ENCODE measurements around the gene PHACTR2. TPM values are rescaled to one million over a fixed set of nuclear protein-coding genes. Genes with fewer than 3 reads are reported as not detected.
"Not testable (repeated sequence)": the region's sequence is repeated elsewhere in the genome, so short reads cannot be mapped to it uniquely, and the experiment has no call there.

Gene PHACTR2
- 10 to 100 TPM; 68.5 to 87.7 TPM for total RNA-seq

DNA sequence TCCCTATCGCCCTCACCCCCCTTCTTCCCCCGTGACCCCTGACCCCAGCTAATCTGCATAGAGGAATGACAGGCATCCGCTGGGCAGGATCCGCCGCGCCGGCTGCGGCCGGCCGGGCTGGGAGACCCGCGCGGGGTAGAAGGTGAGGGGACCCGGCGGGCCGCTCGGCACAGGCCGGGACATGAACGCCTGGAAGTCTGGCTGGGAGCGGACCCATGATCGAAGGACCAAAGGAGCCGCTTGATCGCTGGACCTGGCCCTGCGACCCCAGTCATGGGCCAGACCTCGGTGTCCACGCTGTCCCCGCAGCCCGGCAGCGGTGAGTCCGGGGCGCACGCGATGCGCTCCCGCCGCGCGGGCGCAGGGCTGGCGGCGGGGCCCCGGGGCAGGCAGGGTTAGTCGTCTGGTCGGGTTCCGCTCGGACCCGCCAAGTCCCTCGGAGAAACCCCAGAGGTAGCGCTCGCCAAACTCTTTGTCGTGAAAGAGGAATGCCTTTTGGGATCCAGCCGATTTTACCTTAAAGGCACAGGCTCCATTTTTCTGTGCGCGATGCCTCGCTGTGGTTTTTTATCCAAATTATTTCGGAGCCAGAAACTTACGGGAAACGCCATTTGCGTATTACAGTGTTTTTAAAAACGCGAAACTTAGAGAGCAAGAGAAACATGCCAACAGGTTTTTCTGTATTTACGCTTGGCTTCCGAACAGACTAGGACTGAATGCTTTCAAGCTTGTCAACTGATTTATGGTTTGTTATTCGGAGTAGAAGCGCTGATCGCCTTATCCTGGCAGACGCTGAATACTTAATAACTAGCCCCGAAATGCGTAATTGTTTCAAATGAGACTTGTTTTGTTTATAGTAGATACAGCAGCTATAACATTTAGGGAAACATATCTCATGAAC is at the start of gene PHACTR2:
PHACTR2 (plus strand) TSS at position 75 of the 901 bp plus-strand sequence; CDS start at position 274, 199 bp downstream.
- peak within 1 kb of the TSS; percentile 81 for H3K4me3 ChIP-seq
- ATAC-seq (ENCODE audit: insufficient number of reproducible peaks, low FRiP score, low read depth): peak; percentile 80
- peaks cover 5% of the 10 kb centered on the region for H3K9me3 ChIP-seq
- no peaks in the 10 kb centered on the region for H3K36me3 ChIP-seq
- H3K4me1 ChIP-seq (ENCODE audit: control insufficient read depth in 1 of 2, low read depth in 2 of 2): peaks cover 28 to 56% of the 10 kb centered on the region in 2 donors
- H3K27ac ChIP-seq: peak within 1 kb of the TSS; percentile 96 to 98
- H3K27me3 ChIP-seq (replicated peaks; ENCODE audit: insufficient read depth): no peaks in the 10 kb centered on the region
- TF ChIP-seq, protein P1, sequence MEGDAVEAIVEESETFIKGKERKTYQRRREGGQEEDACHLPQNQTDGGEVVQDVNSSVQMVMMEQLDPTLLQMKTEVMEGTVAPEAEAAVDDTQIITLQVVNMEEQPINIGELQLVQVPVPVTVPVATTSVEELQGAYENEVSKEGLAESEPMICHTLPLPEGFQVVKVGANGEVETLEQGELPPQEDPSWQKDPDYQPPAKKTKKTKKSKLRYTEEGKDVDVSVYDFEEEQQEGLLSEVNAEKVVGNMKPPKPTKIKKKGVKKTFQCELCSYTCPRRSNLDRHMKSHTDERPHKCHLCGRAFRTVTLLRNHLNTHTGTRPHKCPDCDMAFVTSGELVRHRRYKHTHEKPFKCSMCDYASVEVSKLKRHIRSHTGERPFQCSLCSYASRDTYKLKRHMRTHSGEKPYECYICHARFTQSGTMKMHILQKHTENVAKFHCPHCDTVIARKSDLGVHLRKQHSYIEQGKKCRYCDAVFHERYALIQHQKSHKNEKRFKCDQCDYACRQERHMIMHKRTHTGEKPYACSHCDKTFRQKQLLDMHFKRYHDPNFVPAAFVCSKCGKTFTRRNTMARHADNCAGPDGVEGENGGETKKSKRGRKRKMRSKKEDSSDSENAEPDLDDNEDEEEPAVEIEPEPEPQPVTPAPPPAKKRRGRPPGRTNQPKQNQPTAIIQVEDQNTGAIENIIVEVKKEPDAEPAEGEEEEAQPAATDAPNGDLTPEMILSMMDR (IDR thresholded peaks at IDR 0.05): no peak
- peak; percentile 64 for DNase-seq (ENCODE audit: low spot score)

DNA sequence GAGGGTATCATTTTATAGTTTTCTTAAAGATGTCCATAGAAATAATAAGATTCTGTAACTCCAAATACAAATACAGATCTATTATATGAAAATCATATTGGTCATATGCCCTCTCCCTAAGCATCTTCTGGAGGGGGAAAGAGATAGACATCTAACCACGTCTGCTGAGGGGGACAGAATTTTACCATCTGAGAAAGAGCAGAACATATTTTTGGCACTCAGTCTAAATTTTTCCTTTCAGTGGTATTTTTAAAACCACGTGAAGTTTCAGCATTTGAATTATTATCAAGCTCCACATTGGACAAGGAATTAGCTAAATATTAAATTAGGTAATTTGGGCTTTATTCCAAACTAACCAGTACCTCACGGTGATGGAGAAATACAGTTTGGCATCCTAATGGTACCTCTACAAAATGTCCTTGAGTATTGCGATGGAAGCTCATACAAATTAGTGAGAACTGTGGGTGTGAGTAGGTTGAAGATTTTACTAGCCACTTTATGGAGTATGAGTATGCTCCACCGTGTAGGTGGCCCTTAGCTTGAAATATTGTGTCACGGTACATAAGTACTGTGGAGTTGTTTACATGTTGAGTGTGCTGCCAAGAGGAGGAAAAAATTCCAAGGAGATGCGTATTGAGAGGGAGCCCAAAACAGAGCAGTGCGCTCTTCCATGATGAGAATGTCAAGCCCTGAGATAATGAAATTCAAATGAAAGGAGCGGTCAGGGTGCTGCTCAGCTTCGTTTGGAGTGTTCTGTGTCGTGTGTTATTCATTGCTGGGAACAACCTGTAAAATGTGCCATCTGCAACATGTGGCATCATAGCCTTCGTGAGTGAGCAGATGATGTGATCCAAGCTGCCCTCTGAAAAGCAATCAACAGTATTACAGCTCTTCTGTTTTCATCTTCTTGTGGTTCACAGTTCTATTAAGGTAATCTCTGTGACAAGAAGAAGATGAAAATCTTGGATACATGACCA is 48.4 kb upstream of the PHACTR2 start:
- DNase-seq (ENCODE audit: low spot score) (no peak), ATAC-seq (ENCODE audit: insufficient number of reproducible peaks, low FRiP score, low read depth) (no peak)
- Histone ChIP-seq H3K4me1 (ENCODE audit: control insufficient read depth in 1 of 2, low read depth in 2 of 2) (peaks cover 0 to 19% of the 10 kb centered on the region in 2 donors), H3K36me3 (no peaks in the 10 kb centered on the region), H3K27ac (no peak overlapping the region), H3K4me3 (no peak overlapping the region), H3K9me3 (no peaks in the 10 kb centered on the region), H3K27me3 (replicated peaks; ENCODE audit: insufficient read depth) (no peaks in the 10 kb centered on the region)
- TF ChIP-seq, protein P1 (IDR thresholded peaks at IDR 0.05): no peak

DNA sequence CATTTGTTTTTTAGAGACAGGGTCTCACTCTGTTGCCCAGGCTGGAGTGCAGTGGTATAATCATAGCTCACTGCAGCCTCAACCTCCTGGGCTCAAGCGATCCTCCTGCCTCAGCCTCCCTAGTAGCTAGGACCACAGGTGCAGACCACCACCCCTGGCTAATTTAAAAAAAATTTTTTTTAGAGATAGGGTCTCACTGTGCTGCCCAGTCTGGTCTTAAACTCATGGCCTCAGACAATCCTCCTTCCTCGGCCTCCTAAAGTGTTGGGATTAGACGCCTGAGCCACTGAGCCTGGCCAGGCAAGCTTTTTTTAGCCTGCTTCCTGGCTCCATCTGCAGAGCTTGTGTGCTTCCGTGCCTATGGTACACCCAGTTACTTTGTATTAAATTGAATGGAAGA is 46.6 kb upstream of the PHACTR2 start:
- not testable (repeated sequence) for DNase-seq (ENCODE audit: low spot score); H3K27me3 ChIP-seq (replicated peaks; ENCODE audit: insufficient read depth); ATAC-seq (ENCODE audit: insufficient number of reproducible peaks, low FRiP score, low read depth); H3K36me3 ChIP-seq; H3K9me3 ChIP-seq; H3K27ac ChIP-seq; H3K4me3 ChIP-seq
- H3K4me1 ChIP-seq (ENCODE audit: control insufficient read depth in 1 of 2, low read depth in 2 of 2): peaks cover 0 to 17% of the 10 kb centered on the region in 2 donors

DNA sequence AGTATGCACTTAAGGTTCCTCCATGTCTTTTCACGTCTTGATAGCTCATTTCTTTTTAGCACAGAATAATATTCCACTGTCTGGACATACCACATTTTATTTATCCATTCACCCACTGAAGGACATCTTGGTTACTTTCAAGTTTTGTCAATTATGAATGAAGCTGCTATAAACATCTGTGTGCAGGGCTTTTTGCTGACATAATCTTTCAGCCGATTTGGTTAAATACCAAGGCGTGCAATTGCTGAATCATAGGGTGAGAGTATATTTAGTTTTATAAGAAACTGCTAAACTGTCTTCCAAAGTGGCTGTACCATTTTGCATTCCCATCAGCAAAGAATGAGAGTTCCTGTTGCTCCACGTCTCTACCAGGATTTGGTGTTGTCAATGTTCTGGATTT is 44.9 kb upstream of the PHACTR2 start:
- ATAC-seq (ENCODE audit: insufficient number of reproducible peaks, low FRiP score, low read depth): no peak
- Histone ChIP-seq H3K27me3 (replicated peaks; ENCODE audit: insufficient read depth) (no peaks in the 10 kb centered on the region), H3K4me1 (ENCODE audit: control insufficient read depth in 1 of 2, low read depth in 2 of 2) (peaks cover 0 to 17% of the 10 kb centered on the region in 2 donors), H3K27ac (no peak overlapping the region), H3K4me3 (no peak overlapping the region), H3K36me3 (no peaks in the 10 kb centered on the region), H3K9me3 (no peaks in the 10 kb centered on the region)
- no peak for DNase-seq (ENCODE audit: low spot score)
- TF ChIP-seq, protein P1 (IDR thresholded peaks at IDR 0.05): no peak

DNA sequence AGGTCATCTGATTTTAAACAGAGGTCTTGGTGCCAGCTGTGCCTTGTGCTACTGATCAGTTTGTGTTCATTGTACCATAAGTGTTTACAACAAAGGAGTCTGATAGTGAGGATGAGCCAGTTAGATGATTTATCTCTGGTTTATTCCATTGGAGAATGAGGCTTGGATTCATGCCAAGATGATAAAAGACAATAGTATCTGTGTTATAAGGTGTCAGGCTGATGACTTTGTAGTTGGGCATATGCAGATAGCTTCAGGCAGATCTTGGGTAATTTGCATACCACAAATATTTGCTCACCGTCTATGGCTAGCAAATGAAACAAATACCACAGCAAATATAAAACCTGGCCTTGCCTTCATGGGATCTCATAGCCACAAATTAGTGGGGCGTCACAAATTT is 43.3 kb upstream of the PHACTR2 start:
- ATAC-seq (ENCODE audit: insufficient number of reproducible peaks, low FRiP score, low read depth): no peak
- TF ChIP-seq, protein P1 (IDR thresholded peaks at IDR 0.05): no peak

More for the DNA sequence above, 43.3 kb upstream of the PHACTR2 start:
- H3K27me3 ChIP-seq (replicated peaks; ENCODE audit: insufficient read depth): no peaks in the 10 kb centered on the region
- no peak overlapping the region for H3K4me3 ChIP-seq
- no peak for DNase-seq (ENCODE audit: low spot score)
- no peaks in the 10 kb centered on the region for H3K36me3 ChIP-seq
- no peak overlapping the region for H3K27ac ChIP-seq
- H3K9me3 ChIP-seq: no peaks in the 10 kb centered on the region
- peaks cover 0 to 11% of the 10 kb centered on the region in 2 donors for H3K4me1 ChIP-seq (ENCODE audit: control insufficient read depth in 1 of 2, low read depth in 2 of 2)

Measured in thoracic aorta (tissue), 2 donors.